ENCODE data around the gene SGPP2.
A peak's percentile ranks its signal among the peaks of the same experiment; 100 is the strongest.

Gene SGPP2

GRCh38 chr2:222393733-222394267 lies 30.5 kb upstream of the SGPP2 start:
- H3K36me3 ChIP-seq = no peaks in the 10 kb centered on the region

GRCh38 chr2:222398446-222398885 lies 25.9 kb upstream of the SGPP2 start:
- H3K36me3 ChIP-seq = no peaks in the 10 kb centered on the region
- intact Hi-C loops (cut with DNase I; ENCODE audit: low total_unique reads) = no loop called here
- H3K4me3 ChIP-seq = no peak overlapping the region
- no peak for TF ChIP-seq CTCF (IDR thresholded peaks at IDR 0.05)
- H3K9me3 ChIP-seq = no peaks in the 10 kb centered on the region
- H3K27ac ChIP-seq = no peak overlapping the region
- no peak for DNase-seq
- H3K4me1 ChIP-seq = no peaks in the 10 kb centered on the region
- H3K27me3 ChIP-seq = no peaks in the 10 kb centered on the region

More at GRCh38 chr2:222393733-222394267, 30.5 kb upstream of the SGPP2 start:
- no peak overlapping the region for H3K27ac ChIP-seq
- no peak overlapping the region for H3K4me3 ChIP-seq
- no peak for TF ChIP-seq CTCF (IDR thresholded peaks at IDR 0.05)
- DNase-seq = no peak
- H3K4me1 ChIP-seq = no peaks in the 10 kb centered on the region
- intact Hi-C loops (cut with DNase I; ENCODE audit: low total_unique reads) = no loop called here
- no peaks in the 10 kb centered on the region for H3K27me3 ChIP-seq
- no peaks in the 10 kb centered on the region for H3K9me3 ChIP-seq

- no peak overlapping the region for H3K4me3 ChIP-seq
- DNase-seq = no peak
- H3K9me3 ChIP-seq = no peaks in the 10 kb centered on the region
- no peaks in the 10 kb centered on the region for H3K27me3 ChIP-seq
- intact Hi-C loops (cut with DNase I; ENCODE audit: low total_unique reads) = no loop called here
- no peaks in the 10 kb centered on the region for H3K36me3 ChIP-seq
- H3K27ac ChIP-seq = no peak overlapping the region
- H3K4me1 ChIP-seq = no peaks in the 10 kb centered on the region
- no peak for TF ChIP-seq CTCF (IDR thresholded peaks at IDR 0.05)
These were observed 25.1 kb upstream of the SGPP2 start for GRCh38 chr2:222399038-222399783.

GRCh38 chr2:222404151-222404905 lies 20.0 kb upstream of the SGPP2 start:
- peak in 1 of 2 donors; percentile 53 for DNase-seq
- Histone ChIP-seq H3K27ac (no peak overlapping the region), H3K36me3 (no peaks in the 10 kb centered on the region), H3K4me3 (no peak overlapping the region), H3K27me3 (no peaks in the 10 kb centered on the region), H3K9me3 (no peaks in the 10 kb centered on the region), H3K4me1 (no peaks in the 10 kb centered on the region)
- TF ChIP-seq CTCF (IDR thresholded peaks at IDR 0.05) = no peak
- intact Hi-C loops (cut with DNase I; ENCODE audit: low total_unique reads) = no loop called here

- H3K27ac ChIP-seq = no peak overlapping the region
- H3K36me3 ChIP-seq = no peaks in the 10 kb centered on the region
- H3K27me3 ChIP-seq = no peaks in the 10 kb centered on the region
- intact Hi-C loops (cut with DNase I; ENCODE audit: low total_unique reads) = no loop called here
- H3K4me3 ChIP-seq = no peak overlapping the region
- H3K4me1 ChIP-seq = no peaks in the 10 kb centered on the region
- H3K9me3 ChIP-seq = no peaks in the 10 kb centered on the region
- no peak for TF ChIP-seq CTCF (IDR thresholded peaks at IDR 0.05)
- DNase-seq = no peak
These were observed 15.7 kb upstream of the SGPP2 start for GRCh38 chr2:222408684-222409083.

All from tibial artery (tissue), 4 donors.